Ovary (tissue), 3 donors: ENCODE results near the gene GMFB.

ENCODE experiments used
- CTCF ChIP-seq, 3 donors: fragments of 450-650 bp in 2 of 3; fragments of 200-600 bp in 1 of 3; IDR thresholded peaks; one replicate each; pipeline versions ENCODE4 v1.5.1 to v1.8.0; 2016 to 2022; ENCODE audit warnings: antibody characterized with exemption in 3 of 3, mild to moderate bottlenecking in 1 of 3
- POLR2A ChIP-seq: fragments of 450-650 bp; IDR thresholded peaks from one replicate; pipeline ENCODE4 v1.6.1; 2017; ENCODE audit warnings: antibody characterized with exemption, mild to moderate bottlenecking, moderate library complexity
- donor health status: DM: no; HTN: no; CAD: no.

DNA sequence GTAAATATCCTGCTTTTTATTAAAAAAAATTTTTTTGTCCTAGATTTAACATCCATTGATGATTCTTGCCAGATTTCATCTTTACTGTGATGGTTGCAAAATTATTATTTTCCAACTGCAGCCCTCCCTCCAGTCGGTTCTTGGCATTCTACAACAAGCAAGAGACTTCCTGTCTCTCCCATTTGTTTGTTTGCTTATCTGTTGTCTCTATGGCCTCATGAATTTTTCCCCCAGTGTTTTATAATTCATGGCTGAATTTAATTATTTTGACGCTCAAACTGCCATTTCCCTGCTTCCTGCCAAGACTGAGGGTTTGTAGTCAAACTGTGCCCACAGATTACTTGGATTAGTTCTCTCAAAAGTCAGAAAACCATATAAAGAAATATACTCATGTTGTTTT lies 46.9 kb upstream of the GMFB start:
- no peak for TF ChIP-seq CTCF (IDR thresholded peaks at IDR 0.05)
- no peak for TF ChIP-seq POLR2A
